HG03469 (cell line): ENCODE data around the gene ACOT9.
"Not testable (repeated sequence)": the region's sequence is repeated elsewhere in the genome, so short reads cannot be mapped to it uniquely, and the experiment has no call there.

ENCODE experiments used
- ATAC-seq: cut with Tn5 transposase; IDR thresholded peaks from one replicate; pipeline ENCODE4 v1.9.1; 2021; ENCODE audit warnings: mild to moderate bottlenecking, moderate library complexity, moderate number of reproducible peaks; ENCODE audit not compliant: unreplicated experiment

Gene ACOT9

DNA sequence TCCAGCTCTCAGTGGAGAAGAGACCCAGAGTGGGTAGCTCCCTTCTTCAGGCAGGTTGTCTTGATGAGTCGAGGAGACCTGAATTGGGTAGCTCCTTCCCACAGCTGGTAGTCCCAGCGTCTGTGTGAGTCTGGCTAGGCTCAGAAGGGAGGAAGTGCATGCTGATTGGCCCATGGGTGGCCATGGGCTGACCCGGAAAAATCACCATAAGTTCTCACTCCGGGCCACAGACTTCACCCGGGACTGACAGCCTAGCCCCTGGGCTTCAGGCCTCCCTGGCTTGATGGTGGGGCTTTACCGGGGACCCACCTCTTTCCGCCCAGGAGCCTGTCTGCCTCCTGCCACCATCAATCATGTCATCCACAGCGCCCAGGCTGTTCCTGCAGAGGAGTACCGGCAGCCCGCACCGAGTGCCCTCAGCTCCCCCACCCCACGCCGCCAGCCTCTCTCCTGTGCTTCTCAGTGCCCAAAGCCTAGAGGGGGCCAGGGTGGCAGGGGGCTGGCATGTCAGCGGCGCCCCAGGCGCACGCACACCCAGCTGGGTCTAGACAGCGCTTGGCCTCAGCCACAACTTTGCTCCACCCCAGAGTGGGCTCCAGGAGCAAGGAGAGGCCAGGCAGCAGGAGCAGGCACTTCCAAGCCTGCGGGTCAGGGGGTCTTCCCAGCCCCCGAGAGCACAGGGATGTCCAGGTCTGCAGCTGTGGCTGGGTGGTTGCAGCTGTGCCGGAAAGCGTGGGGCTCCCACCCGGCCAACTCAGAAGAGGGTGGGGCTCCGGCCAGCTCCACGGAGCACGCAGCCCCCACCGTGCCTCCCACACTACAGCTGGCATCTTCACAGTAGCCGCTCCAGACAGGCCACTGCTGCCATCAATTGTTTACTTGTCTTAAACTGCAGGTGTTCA is 23.8 kb upstream of the ACOT9 start:
- ATAC-seq: no peak

GRCh38 chrX:23765868-23766267 is 22.8 kb upstream of the ACOT9 start:
- no peak for ATAC-seq

- ATAC-seq: no peak
Observed at GRCh38 chrX:23765449-23765848, 22.4 kb upstream of the ACOT9 start.

- ATAC-seq: no peak
Observed at GRCh38 chrX:23764188-23764984, 21.3 kb upstream of the ACOT9 start.

DNA sequence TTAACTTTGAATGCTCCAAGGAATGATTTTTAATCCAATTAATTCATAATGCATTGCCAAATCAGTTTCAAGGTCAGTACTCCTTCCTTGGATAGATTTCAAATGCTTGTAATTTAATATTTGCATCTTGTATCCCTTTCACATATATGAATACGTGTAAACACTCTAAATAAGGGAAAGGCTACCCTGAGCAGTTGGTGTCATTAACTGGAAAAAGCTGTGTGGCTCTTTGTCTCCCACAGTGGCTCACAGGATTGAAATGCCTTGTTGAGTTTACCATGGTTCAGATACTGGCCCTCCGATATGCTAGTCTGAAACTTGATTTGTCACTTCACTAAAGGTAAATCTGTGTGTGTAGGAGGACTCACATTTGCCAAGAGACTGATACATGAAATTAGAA is 16.7 kb upstream of the ACOT9 start:
- ATAC-seq: no peak

- ATAC-seq: no peak
Observed at GRCh38 chrX:23756165-23756564, 13.1 kb upstream of the ACOT9 start.

GRCh38 chrX:23754664-23755063 is 11.6 kb upstream of the ACOT9 start:
- ATAC-seq: no peak

- ATAC-seq: no peak
Observed at GRCh38 chrX:23752740-23753415, 9.8 kb upstream of the ACOT9 start.

GRCh38 chrX:23749576-23749975 is 6.5 kb upstream of the ACOT9 start:
- ATAC-seq: no peak

GRCh38 chrX:23749129-23749528 is 6.1 kb upstream of the ACOT9 start:
- ATAC-seq: no peak

DNA sequence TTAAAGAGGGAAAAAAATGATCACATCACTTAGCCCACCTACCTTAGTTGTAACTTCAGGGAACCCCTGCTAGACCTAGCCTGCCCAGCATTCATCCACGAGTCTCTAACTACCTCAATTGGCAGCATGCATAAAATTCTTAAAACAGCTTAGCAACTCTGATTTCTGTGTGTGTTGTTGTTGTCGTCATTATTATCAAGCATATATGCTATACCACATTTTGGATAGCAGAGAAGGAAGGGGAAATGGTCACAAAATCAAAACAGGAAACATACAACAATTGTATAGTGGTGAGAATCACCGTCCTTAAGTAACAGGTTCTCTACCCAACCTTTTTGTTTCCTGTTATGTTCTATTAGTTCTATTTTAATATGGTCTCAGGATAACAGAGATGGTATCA is 2.7 kb upstream of the ACOT9 start:
- ATAC-seq: no peak

GRCh38 chrX:23743623-23743971 is 521 bp upstream of the ACOT9 start:
- not testable (repeated sequence) for ATAC-seq

DNA sequence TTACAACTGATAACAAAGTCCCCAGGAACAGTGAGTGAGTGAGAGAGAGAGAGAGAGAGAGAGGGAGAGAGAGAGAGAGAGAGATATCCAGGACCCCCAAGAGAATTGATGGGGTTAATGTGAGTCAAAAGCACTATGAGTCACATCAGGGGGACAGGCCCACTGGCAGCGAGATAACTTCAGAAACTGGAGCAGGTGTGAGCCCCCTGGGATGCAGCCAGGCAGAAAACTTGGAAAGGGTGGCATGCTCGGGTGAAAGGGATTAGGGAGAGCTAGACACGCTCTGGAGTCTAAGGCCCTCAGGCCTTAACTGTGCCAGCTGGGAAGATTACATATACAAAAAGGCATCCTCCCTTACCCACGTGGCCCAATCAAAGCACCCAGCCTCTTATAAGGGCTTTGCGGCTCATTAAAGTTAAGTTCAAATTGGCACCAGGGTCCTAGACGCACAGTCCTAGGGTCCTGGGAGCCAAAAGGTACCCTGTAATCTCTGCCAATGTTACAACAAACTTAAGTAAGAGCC is 841 bp downstream of the ACOT9 start:
- no peak for ATAC-seq

GRCh38 chrX:23737413-23737812 is 5.7 kb downstream of the ACOT9 start:
- ATAC-seq: no peak

DNA sequence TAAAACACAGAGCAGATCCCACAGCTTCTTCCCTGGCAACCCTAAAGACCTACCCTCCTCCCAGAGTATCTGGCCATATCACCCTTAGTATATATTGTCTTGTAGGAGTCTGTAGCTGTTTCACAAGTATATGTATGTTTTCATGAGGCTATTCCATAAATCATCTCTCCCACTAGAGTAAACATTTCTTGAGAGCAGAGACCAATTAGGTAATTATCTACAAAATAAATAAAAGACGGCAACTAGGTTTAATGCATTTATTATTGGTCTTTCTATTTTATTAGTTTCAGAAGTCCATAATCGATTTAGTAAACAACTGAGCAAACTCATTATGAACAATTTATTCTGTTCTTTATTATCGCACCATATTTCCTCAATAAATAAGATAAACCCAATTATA is 7.0 kb downstream of the ACOT9 start:
- ATAC-seq: no peak

DNA sequence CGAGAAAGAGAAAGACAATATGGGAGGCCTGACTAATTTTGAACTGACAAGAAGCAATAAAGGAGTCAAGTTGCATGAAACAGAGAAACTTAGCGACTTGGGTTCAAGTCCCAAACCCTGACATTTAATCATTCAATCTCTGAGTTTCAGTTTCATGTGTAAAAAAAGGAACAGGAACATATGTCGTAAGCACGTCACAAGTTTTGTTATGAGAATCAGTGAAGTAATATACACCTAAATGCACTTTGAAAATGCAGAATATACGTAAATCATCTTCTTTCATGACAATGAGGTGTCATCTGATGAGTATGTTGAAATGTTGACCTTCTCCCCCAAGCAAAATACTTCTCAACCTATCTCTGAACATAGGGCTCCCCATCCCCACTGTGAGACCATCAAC is 10.4 kb downstream of the ACOT9 start:
- peak; percentile 96 for ATAC-seq

GRCh38 chrX:23731951-23732350 is 11.1 kb downstream of the ACOT9 start:
- no peak for ATAC-seq

- ATAC-seq: no peak
Observed at GRCh38 chrX:23729214-23729613, 13.9 kb downstream of the ACOT9 start.

- ATAC-seq: no peak
Observed at GRCh38 chrX:23727206-23727605, 15.9 kb downstream of the ACOT9 start.

- no peak for ATAC-seq
Observed at GRCh38 chrX:23726191-23726590, 16.9 kb downstream of the ACOT9 start.

- ATAC-seq: no peak
Observed at GRCh38 chrX:23720117-23720677, 22.9 kb downstream of the ACOT9 start.
